H1 (cell line): ENCODE results near the gene PLCH2.

Experiments
- HDAC2 ChIP-seq, 2 experiments: fragments of 300-600 bp in 1 of 2; sonication (generic) in 1 of 2; IDR thresholded peaks; 2 replicates each; pipeline ENCODE4 v1.6.1; 2011 to 2012; ENCODE audit warnings: low read depth in 2 of 2, low read length in 2 of 2, mild to moderate bottlenecking in 2 of 2, moderate library complexity in 2 of 2, borderline replicate concordance in 1 of 2, inconsistent platforms in 1 of 2
- POLR2A ChIP-seq, 2 experiments: IDR thresholded peaks; 1 replicate in 1 of 2; 2 replicates in 1 of 2; pipeline ENCODE4 v1.6.1; 2011; ENCODE audit warnings: low read depth in 2 of 2, low read length in 2 of 2, mild to moderate bottlenecking in 2 of 2; ENCODE audit errors: control extremely low read depth in 1 of 2
- RAD21 ChIP-seq, 2 experiments: IDR thresholded peaks in 1 of 2; conservative IDR thresholded peaks in 1 of 2; 2 replicates each; pipeline ENCODE4 v1.6.1; 2011; ENCODE audit warnings: low read depth in 2 of 2, low read length in 2 of 2, improper control_type of control experiment in 1 of 2, inconsistent platforms in 1 of 2, mild to moderate bottlenecking in 1 of 2, moderate library complexity in 1 of 2
- TAF1 ChIP-seq: IDR thresholded peaks from 2 replicates; pipeline ENCODE4 v1.6.1; 2011; ENCODE audit warnings: mild to moderate bottlenecking, low read depth, low read length
- YY1 ChIP-seq: IDR thresholded peaks from 2 replicates; pipeline ENCODE4 v1.6.1; 2011; ENCODE audit warnings: low read depth, mild to moderate bottlenecking, low read length
- TF ChIP-seq, protein P1 (sequence below): IDR thresholded peaks from 2 replicates; pipeline ENCODE4 v1.6.1; 2012; ENCODE audit warnings: inconsistent platforms
- TF ChIP-seq, protein P2 (sequence below), 3 experiments: IDR thresholded peaks; 1 replicate in 2 of 3; 2 replicates in 1 of 3; pipeline versions ENCODE4 v1.5.1 to v1.6.1; 2011; ENCODE audit warnings: low read length in 3 of 3, mild to moderate bottlenecking in 3 of 3, inconsistent platforms in 2 of 3, low read depth in 1 of 3, moderate library complexity in 1 of 3; ENCODE audit not compliant: insufficient read depth in 1 of 3; ENCODE audit errors: control extremely low read depth in 1 of 3
- TF ChIP-seq, protein P3 (sequence below): IDR thresholded peaks from 2 replicates; pipeline ENCODE4 v1.6.1; 2011; ENCODE audit warnings: low read length, improper control_type of control experiment

DNA sequence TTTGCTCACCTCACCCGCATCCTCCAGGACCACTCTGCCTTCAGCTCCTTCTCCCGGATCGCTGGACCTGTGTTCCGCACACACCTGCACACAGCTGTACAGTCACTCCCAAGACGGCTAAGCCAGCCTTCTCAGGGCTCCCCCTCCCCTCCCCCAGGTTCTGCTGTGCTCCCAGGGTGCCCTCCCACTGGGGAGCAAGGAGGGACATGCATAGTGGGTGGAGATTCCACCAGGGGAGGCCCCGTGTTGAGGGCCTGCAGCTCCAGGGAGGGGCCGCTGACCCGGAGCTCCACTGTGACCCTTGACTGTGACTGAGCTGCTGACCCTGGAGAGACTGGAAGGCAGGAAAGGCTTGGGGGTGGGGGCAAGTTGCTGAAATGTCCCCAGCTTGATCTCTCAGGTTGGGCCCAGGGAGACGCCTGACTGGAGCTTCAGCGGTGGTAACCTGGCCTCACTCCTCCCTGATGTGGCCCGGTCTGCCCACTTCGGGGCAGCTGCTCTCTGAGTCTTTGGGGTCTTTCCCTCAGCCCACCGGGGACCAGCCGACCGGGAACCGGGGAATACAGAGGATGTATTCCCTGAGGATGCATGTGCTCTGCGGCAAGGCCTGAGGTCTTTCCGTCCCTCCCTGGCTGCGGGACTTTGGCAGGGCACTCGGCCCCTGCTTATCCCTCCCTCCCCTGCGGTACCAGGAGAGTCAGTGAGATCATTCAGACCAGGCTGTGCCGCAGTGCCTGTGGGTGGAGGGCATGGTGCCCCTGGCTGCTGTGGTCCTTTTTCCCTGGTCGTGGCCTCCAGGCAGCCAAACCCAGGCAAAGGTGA, 28.6 kb upstream of the PLCH2 start:
- TF ChIP-seq, protein P1, sequence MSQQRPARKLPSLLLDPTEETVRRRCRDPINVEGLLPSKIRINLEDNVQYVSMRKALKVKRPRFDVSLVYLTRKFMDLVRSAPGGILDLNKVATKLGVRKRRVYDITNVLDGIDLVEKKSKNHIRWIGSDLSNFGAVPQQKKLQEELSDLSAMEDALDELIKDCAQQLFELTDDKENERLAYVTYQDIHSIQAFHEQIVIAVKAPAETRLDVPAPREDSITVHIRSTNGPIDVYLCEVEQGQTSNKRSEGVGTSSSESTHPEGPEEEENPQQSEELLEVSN, result no peak
- TF ChIP-seq RAD21 (IDR thresholded peaks at IDR 0.05 in 1 of 2, conservative IDR thresholded peaks at IDR 0.05 in 1 of 2; ENCODE audit: low read depth in 2 of 2, low read length in 2 of 2) (no peak), YY1 (no peak), HDAC2 (IDR thresholded peaks at IDR 0.05; ENCODE audit: borderline replicate concordance in 1 of 2, low read depth in 2 of 2, low read length in 2 of 2) (no peak), POLR2A (IDR thresholded peaks at IDR 0.05; ENCODE audit: control extremely low read depth in 1 of 2, low read depth in 2 of 2, low read length in 2 of 2) (no peak), TAF1 (no peak)
- TF ChIP-seq, protein P2, sequence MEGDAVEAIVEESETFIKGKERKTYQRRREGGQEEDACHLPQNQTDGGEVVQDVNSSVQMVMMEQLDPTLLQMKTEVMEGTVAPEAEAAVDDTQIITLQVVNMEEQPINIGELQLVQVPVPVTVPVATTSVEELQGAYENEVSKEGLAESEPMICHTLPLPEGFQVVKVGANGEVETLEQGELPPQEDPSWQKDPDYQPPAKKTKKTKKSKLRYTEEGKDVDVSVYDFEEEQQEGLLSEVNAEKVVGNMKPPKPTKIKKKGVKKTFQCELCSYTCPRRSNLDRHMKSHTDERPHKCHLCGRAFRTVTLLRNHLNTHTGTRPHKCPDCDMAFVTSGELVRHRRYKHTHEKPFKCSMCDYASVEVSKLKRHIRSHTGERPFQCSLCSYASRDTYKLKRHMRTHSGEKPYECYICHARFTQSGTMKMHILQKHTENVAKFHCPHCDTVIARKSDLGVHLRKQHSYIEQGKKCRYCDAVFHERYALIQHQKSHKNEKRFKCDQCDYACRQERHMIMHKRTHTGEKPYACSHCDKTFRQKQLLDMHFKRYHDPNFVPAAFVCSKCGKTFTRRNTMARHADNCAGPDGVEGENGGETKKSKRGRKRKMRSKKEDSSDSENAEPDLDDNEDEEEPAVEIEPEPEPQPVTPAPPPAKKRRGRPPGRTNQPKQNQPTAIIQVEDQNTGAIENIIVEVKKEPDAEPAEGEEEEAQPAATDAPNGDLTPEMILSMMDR (IDR thresholded peaks at IDR 0.05; ENCODE audit: control extremely low read depth in 1 of 3, insufficient read depth in 1 of 3, low read depth in 1 of 3, low read length in 3 of 3), result no peak
- TF ChIP-seq, protein P3, sequence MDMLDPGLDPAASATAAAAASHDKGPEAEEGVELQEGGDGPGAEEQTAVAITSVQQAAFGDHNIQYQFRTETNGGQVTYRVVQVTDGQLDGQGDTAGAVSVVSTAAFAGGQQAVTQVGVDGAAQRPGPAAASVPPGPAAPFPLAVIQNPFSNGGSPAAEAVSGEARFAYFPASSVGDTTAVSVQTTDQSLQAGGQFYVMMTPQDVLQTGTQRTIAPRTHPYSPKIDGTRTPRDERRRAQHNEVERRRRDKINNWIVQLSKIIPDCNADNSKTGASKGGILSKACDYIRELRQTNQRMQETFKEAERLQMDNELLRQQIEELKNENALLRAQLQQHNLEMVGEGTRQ, result no peak
